HL-60/S4 (cell line): Measurements from ENCODE around the gene SCLY.

Source experiments
- in situ Hi-C: fragments of 300-500 bp; cut with MboI; formaldehyde crosslinking; loops from 2 replicates; pipeline ENCODE4 v1.14.3; 2022; ENCODE audit warnings: low sequenced_read_pairs

The SCLY gene

DNA sequence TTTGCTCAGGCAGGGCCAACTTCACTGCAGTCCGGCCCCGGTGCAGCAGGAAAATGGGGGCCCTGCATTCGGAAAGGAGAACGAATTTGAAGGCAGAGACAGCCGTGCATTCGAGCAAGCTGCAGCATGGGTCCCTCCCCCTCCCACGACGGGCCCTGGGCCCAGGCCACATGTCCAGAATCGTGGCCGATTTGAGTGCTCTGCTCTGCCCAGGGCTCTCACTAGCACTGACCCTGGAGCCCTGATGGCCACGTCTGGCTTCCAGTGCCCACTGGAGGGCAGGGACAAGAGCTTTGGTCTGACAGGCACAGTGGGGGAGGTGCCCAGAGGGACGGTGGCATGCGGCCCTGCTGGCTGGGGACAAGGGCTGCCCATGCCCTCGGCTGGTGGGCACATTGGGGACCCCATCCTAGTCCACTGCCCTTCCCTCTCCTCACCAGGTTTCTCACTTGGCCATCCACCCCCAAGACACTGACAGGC is 63.2 kb downstream of the SCLY start:
- in situ Hi-C loops = loop anchor here (25.0 kb wide), 1 partner anchor 262 kb away; the partner anchor contains the start of gene RAMP1

DNA sequence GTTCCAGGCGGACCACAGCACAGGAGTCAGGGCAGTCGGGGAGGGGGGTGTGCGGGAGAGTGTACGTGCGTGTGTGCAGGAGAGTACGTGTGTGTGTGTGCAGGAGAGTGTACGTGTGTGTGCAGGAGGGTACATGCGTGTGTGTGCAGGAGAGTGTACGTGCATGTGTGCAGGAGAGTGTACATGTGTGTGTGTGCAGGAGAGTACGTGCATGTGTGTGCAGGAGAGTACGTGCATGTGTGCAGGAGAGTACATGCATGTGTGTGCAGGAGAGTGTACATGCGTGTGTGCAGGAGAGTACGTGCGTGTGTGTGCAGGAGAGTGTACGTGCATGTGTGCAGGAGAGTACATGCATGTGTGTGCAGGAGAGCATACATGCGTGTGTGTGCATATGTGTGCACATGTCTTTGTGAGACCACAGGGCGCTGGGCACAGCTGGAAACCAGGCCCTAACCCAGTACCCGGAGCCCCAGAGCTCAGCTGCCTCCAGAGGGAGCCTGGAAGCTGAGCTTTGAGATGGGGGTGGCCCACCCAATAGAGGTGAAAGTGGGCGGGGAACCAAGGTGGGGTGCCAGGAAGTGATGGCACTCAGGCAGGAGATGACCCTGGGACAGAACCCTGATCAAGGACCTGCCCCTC is 63.8 kb downstream of the SCLY start:
- in situ Hi-C loops = loop anchor here (25.0 kb wide), 1 partner anchor 262 kb away; the partner anchor contains the start of gene RAMP1

GRCh38 chr2:238125127-238125885 is 64.5 kb downstream of the SCLY start:
- in situ Hi-C loops = no loop called here

- in situ Hi-C loops = no loop called here
Observed at GRCh38 chr2:238126338-238126737, 65.5 kb downstream of the SCLY start.

- in situ Hi-C loops = no loop called here
Observed at GRCh38 chr2:238126775-238127164, 66.0 kb downstream of the SCLY start.

- in situ Hi-C loops = no loop called here
Observed at GRCh38 chr2:238127165-238128060, 66.6 kb downstream of the SCLY start.

DNA sequence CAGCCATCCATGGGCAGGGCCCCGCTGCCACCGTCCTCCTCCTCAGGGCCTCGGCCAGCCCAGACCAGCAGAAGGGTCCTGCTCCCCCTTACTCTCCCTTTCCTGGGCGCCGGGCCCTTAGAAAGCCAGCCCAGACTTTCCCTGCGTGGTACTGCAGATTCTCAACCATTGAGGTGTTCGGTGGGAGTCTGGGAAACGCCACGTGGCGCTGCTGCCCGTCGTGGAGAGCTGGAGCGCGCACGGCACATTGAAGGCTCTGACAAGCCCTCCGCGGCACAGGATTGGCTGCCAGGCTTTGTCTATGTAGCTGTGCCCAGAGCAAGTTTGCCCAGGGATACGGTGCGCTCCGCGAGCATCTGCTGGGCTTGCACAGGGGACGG is 67.2 kb downstream of the SCLY start:
- in situ Hi-C loops = no loop called here

GRCh38 chr2:238128534-238129001 is 67.8 kb downstream of the SCLY start:
- in situ Hi-C loops = no loop called here

GRCh38 chr2:238129166-238130010 is 68.6 kb downstream of the SCLY start:
- in situ Hi-C loops = no loop called here

- in situ Hi-C loops = no loop called here
Observed at GRCh38 chr2:238130111-238130695, 69.4 kb downstream of the SCLY start.

DNA sequence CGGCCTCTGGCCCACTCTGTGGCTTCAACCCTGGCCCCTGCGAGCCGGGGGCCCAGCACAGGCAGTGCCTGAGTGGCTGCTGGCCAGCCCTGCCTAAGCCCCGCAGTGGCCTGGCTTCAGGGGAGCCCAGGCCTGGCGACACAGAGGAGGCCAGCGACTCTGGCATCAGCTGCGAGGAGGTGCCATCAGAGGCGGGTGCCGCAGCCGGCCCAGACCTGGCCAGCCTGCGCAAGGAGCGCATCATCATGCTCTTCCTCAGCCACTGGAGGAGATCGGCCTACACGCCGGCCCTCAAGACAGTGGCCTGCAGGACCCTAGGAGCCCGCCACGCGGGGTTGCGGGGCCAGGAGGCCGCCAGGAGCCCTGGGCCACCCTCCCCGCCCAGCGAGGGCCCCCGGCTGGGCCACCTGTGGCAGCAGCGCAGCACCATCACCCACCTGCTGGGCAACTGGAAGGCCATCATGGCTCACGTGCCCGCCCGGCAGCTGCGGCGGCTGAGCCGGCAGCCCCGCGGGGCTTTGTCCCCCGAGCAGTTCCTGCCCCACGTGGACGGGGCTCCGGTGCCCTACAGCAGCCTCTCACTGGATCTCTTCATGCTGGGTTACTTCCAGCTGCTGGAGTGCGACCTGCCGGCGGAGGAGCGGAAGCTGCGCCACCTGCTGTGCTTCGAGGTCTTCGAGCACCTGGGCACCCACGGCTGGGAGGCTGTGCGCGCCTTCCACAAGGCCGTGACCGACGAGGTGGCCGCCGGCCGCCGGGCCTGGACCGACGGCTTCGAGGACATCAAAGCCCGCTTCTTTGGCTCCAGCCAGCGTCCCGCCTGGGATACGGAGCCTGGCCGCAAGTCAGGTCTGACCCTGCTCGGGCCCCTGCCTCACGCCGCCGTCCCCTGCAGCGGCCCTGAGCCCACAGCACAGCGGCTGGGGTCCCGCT is 70.2 kb downstream of the SCLY start:
- in situ Hi-C loops = no loop called here

DNA sequence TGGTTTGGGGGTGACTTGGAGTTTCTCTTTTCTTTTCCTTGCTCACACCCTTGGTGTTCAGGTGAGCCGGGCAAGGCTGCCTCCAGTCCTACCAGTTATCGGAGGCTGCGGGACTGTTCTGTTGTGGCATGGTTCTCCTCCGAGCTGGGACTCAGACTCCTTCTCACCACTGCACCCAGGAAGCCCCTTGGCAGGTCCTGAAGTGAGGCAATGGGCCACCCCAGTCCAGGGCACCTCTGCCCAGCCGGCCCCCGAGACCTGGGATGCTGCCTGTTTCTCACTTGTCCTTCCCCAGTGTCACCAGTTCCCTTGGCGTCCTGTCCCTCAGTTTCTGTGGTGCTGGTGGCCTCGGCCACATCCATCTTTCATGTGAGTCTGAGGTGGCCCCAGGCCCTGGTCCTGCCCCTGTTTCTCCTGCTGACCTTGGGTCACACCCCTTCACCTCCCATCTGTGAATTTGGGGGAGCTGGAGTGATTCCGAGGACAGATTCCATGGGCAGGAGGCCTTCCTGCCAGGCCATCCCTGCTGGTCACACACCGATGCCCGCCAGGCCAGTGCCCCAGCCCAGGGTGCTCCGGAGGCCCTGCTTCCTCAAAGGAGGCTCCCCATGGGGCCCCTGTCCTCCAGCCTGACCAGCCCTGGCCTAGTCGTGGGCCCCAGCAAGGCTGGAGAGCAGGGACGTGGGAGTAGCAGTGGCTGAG is 71.1 kb downstream of the SCLY start:
- in situ Hi-C loops = no loop called here

GRCh38 chr2:238132463-238133450 is 72.0 kb downstream of the SCLY start:
- in situ Hi-C loops = no loop called here

DNA sequence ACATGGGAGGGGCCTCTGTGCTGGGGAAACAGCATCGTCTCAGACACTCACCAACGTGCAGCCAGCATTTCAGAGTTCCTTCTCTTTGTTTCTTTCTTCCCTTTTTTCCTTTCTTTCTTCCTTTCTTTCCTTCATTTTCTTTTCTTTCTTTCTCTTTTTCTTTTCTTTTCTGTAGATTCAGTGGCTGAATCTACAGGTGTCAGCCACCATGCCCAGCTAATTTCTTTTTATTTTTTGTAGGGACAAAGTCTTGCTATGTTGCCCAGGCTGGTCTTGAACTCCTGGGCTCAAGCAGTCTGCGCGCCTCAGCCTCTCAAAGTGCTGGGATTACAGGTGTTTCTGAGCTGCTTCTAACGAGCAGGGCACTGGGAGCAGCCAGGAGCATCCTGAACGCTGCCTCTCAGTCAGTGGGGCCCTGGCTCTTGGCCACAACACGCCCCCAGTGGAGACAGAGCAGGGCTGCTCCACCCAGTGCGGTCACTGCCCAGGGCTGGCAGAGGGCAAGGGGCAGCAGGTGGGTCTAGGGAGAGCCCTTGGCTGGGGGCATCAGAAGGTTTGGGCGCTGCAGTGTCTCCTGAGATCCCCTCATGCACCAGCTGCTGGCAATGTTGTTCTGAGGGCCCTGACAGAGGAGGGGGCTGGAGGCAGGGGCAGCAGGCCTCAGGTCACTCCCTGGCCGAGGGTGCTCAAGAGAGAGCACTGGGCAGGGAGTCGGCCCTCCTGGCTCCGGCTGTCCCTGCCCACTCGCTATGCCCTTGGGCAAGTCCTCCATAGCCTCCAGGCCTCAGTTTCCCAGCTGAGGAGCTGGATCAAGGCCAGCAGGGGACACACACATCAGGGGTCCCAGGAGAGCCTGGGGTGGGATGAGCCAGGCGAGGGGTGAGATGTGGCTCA is 72.9 kb downstream of the SCLY start:
- in situ Hi-C loops = no loop called here

GRCh38 chr2:238134393-238134785 is 73.6 kb downstream of the SCLY start:
- in situ Hi-C loops = no loop called here

- in situ Hi-C loops = no loop called here
Observed at GRCh38 chr2:238135601-238136150, 74.9 kb downstream of the SCLY start.
